Hematopoietic multipotent progenitor cell (in vitro differentiated cells): ENCODE data around the gene ENDOD1. TPM values are rescaled to one million over a fixed set of nuclear protein-coding genes. Genes with fewer than 3 reads are reported as not detected.
A peak's percentile ranks its signal among the peaks of the same experiment; 100 is the strongest.

Experiments used
- DNase-seq, 3 donors: peaks; one replicate each; pipeline ENCODE4 v3.0.0-alpha.2; 2011 to 2015; ENCODE audit warnings: low read depth in 2 of 3, low spot score in 2 of 3
- total RNA-seq: library from RNA; depleted of rRNA; stranded (reverse); fragments of >200 nt; gene quantifications from one replicate; pipeline ENCODE4 v1.2.3, GENCODE V29; 2012

ENDOD1 gene
- total RNA-seq, 1 donor: 14.5 TPM

- DNase-seq: no peak
These were observed 47.7 kb downstream of the ENDOD1 start for GRCh38 chr11:95137299-95137698.

GRCh38 chr11:95138448-95138847 is 48.8 kb downstream of the ENDOD1 start:
- peak in 1 of 3 donors; percentile 46 for DNase-seq

- no peak for DNase-seq
These were observed 50.9 kb downstream of the ENDOD1 start for GRCh38 chr11:95140397-95141033.

GRCh38 chr11:95142431-95142830 is 52.8 kb downstream of the ENDOD1 start:
- DNase-seq: no peak

GRCh38 chr11:95143106-95143681 is 53.5 kb downstream of the ENDOD1 start:
- DNase-seq: no peak

GRCh38 chr11:95144313-95145235 is 54.9 kb downstream of the ENDOD1 start:
- DNase-seq: no peak

GRCh38 chr11:95145430-95146060 is 55.9 kb downstream of the ENDOD1 start:
- no peak for DNase-seq

- DNase-seq: peak in 2 of 3 donors; percentile 86 to 90
These were observed 57.8 kb downstream of the ENDOD1 start for GRCh38 chr11:95147364-95147905.

GRCh38 chr11:95148406-95148805 is 58.8 kb downstream of the ENDOD1 start:
- no peak for DNase-seq

GRCh38 chr11:95148938-95149337 is 59.3 kb downstream of the ENDOD1 start:
- DNase-seq: no peak

- no peak for DNase-seq
These were observed 60.2 kb downstream of the ENDOD1 start for GRCh38 chr11:95149651-95150364.

GRCh38 chr11:95150956-95151684 is 61.5 kb downstream of the ENDOD1 start:
- DNase-seq: peak; percentile 84 to 96 (median 94)

- DNase-seq: peak in 2 of 3 donors; percentile 69 to 79
These were observed 63.5 kb downstream of the ENDOD1 start for GRCh38 chr11:95152876-95153856.

- no peak for DNase-seq
These were observed 64.2 kb downstream of the ENDOD1 start for GRCh38 chr11:95153857-95154246.

GRCh38 chr11:95154514-95154913 is 64.9 kb downstream of the ENDOD1 start:
- DNase-seq: peak in 2 of 3 donors; percentile 72 to 88

GRCh38 chr11:95155385-95155784 is 65.7 kb downstream of the ENDOD1 start:
- DNase-seq: no peak

GRCh38 chr11:95156133-95156721 is 66.6 kb downstream of the ENDOD1 start:
- DNase-seq: no peak
